Left cardiac atrium (tissue), 4 donors: ENCODE data around the gene SLC43A3. TPM values are rescaled to one million over a fixed set of nuclear protein-coding genes. Genes with fewer than 3 reads are reported as not detected.

ENCODE experiments used
- ATAC-seq, 2 donors: fragments of 200-7000 bp; cut with Tn5 transposase; one replicate each; pipeline ENCODE4 v1.9.1; 2020; ENCODE audit warnings: mild to moderate bottlenecking in 2 of 2, moderate library complexity in 2 of 2
- DNase-seq: peaks from one replicate; pipeline ENCODE4 v3.0.0-alpha.2; 2020
- intact Hi-C, 2 donors: fragments of 100-400 bp; cut with DNase I; formaldehyde crosslinking; loops; one replicate each; pipeline versions ENCODE4 v1.14.1 to v1.15.1; 2022 to 2023
- total RNA-seq, 2 donors: library from RNA; stranded (reverse); fragmentation: NEBNext Ultra II Directional; extraction: Animal tissue kit (Norgen Biotek cat#: 25700); gene quantifications; one replicate each; pipeline ENCODE4 v1.2.1, GENCODE V29; 2021
- donor health status: DM: no; HTN: yes; CAD: no.
- donor health status: DM: no; HTN: yes; CAD: no; lungs with severe emphysema.
- donor health status: DM: yes; HTN: yes; CAD: no.
- donor health status: Dilated cardiomyopathy.

Gene SLC43A3
- total RNA-seq, 2 donors from 2014 or later: 39.3 to 46.7 TPM

DNA sequence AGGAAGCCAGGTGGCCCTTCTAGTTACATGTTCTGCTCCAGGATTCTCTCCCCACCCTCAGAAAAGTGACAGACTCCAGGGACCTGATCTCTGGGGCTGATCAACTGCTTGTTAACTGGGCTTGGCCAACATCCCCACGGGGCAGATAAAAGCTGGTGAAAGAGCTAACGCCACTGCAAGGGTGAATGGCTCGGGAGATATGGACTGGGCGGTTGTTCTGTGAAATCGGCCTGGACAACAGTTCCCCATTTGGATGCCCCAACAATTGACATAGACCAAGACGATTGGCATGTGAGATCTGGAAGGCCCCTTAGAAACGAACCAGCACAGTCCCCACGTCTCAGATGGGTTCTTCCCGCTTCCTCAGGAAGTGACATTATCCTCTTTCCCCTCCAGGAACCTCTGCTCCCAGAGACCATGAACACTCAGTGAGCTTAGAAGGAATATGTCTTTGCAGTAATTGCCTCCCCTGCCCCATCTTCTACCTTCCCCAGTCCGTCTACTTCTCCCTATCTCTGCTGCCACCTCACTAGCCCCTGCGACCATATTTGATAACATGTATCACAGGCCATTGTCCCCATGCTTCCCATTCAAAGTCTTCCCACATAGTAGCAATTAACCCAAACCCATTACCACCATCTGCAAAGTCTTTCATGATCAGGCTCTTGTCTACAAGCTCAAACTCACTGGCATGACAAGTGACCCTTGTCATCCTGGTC lies 30.9 kb downstream of the SLC43A3 start:
- DNase-seq: no peak
- no peak for ATAC-seq
- intact Hi-C loops: no loop called here

DNA sequence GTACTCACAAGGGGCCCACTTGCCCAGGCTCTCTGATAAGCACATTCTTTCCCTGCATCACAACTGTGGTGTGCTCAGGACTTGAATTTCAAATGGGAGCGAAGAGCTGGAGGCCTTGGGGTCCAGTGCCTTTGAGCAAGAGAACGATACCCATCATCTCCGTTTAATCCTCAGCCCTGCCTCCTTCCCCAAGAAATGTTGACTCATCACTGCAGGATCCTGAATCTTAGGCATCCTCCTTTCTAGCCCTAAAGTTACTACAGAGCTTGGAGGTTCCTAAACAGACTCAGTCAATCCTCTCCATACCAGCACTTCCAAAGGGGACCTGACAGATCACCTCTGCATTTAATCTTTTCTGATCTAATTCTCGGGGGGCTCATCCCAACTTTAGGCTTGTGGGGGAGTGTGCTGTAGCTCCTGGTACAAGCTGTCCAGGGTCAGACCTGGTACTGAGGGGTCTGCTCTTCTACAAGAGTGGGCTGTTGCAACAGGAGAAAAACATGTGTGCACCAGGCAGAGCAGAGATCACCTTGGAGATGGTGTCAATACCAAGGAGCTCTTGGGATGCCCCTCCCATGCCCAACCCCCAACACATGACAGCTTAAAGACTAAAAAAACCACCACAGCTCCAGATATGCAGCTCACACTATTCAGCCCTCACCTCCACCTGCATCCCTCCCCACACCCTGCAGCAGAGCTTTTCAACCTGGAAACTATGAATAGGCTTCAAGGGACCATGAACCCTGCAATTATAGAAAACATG lies 32.5 kb downstream of the SLC43A3 start:
- DNase-seq: no peak
- intact Hi-C loops: no loop called here
- ATAC-seq: no peak

DNA sequence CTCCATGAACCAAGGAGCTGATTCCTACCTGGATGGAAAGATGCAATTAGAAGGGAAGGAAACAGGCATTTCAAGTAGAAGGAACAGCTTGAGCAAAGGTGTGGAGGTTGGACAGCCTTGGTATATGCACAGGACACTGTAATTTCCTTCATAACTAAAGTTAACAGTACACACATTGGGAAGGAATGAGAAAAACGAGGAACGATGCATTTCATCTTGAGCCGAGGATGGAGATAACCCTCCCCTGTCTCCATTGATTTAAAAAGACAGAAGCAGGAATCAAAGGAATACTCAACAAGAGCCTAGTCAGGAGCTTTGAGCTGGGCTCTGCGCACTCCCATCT lies 34.2 kb downstream of the SLC43A3 start:
- DNase-seq (no peak), ATAC-seq (no peak)
- intact Hi-C loops: no loop called here

GRCh38 chr11:57392066-57392762 lies 34.7 kb downstream of the SLC43A3 start:
- intact Hi-C loops: no loop called here
- ATAC-seq (no peak), DNase-seq (no peak)

DNA sequence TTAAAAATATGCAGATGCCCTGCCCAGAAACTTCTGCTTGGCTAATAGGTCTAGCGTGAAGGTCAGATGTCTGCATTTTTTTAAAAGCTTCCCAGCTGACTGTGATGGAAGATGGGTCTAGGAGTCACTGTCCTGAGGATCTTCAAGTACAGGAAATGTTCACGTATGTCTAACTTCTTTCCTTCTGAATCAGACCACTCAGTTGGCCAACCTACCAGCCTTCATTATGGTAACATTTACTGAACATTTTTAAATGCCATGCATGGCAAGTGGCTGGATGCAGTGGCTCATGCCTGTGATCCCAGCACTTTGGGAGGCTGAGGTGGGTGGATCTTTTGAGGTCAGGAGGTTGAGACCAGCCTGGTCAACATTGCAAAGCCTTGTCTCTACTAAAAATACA lies 35.4 kb downstream of the SLC43A3 start:
- intact Hi-C loops: no loop called here
- DNase-seq (no peak), ATAC-seq (no peak)

- intact Hi-C loops: no loop called here
- no peak for DNase-seq
- no peak for ATAC-seq
These were observed 35.8 kb downstream of the SLC43A3 start for GRCh38 chr11:57391111-57391510.

DNA sequence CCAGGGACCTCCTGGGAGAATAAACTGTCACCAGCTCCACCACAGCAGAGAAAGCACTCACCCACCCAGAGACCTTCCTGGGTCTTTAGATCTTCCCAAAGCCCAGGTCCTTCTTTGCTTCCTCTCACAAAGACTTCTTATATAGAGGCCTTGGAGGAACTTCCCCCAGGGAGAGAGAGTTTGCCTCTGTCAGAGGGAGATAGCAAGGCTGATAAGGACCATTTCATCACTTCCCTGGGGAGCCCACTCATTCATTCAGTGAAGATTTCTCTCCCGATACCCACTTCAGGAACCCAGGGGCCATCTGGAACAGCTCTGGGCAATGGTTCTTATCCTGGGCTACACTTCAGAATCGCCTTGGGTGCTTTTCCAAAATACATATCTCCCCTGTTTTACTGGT lies 36.4 kb downstream of the SLC43A3 start, which contains the start of gene PRG2:
Gene PRG2, minus strand, starts transcription at position 116 of the 400 bp plus-strand sequence. CDS start 706 bp downstream, outside the sequence.
- ATAC-seq: no peak
- no peak for DNase-seq
- intact Hi-C loops: no loop called here

GRCh38 chr11:57387289-57388030 lies 39.5 kb downstream of the SLC43A3 start:
- DNase-seq (no peak), ATAC-seq (peak in 1 of 2 donors; percentile 36)
- intact Hi-C loops: no loop called here

GRCh38 chr11:57386178-57386940 lies 40.6 kb downstream of the SLC43A3 start:
- ATAC-seq: no peak
- DNase-seq: no peak
- intact Hi-C loops: no loop called here

DNA sequence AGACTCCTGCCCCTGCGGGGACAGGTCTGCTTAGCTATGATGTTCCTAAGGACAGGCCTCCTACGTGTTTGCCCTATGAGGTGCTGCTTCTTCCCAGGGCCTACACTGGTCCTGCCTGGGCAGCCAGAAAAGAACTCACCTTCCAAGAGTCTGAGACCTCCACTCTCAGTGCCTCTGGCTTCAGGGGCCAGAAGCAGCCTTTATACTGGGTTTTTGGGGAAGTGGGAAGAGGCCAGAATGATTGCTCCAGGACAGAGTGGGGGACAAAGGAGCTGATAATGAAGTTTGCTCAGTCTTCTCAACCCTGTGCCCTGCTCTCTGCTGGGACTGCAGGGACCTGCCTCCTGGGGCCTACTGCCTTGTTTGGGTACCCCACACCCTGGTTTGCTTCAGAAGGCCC lies 45.9 kb downstream of the SLC43A3 start, which contains the start of gene PRG3:
Gene PRG3, minus strand, starts transcription at position 176 of the 400 bp plus-strand sequence. CDS start 442 bp downstream, outside the sequence.
- intact Hi-C loops: no loop called here
- DNase-seq: no peak
- ATAC-seq: no peak

- DNase-seq (no peak), ATAC-seq (no peak)
- intact Hi-C loops: no loop called here
These were observed 47.2 kb downstream of the SLC43A3 start for GRCh38 chr11:57379732-57380131.

DNA sequence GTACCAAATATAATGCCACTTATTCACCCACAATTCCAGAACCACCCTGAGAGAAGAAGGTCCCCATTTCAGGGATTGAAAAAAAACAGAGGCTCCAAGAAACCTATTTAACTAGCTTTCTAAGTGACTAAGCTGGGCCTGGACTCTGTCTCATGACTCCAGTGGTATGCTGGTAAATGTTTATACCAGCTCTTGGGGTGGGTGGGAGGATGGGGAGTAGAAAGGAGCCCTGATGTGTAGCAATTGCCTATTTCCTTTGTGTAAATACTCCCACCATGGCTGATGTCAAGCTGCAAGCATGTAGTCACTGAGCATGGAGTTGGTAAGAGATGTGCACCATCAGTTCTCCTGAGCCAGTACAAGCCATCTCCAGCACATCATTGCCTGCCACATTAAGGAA lies 48.7 kb downstream of the SLC43A3 start:
- no peak for ATAC-seq
- intact Hi-C loops: no loop called here
- DNase-seq: no peak

DNA sequence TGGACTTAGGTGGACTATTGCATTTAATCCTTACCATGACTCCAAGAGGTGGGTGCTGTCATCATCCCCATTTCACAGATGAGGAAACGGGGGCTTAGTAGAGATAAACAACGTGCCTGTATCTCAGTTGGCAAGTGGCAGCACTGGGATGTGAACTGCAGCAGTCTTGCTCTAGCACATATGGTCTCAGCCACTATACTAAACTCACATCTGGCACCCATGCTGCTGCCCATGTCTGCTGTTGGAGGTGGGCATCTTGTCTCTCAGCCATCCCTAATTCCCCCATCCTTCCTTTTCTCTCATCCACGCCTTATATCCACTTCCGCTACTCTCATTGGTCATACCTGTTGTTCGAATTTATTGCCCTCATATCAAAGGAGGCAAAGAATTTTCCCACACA lies 49.8 kb downstream of the SLC43A3 start:
- intact Hi-C loops: no loop called here
- ATAC-seq (no peak), DNase-seq (no peak)

DNA sequence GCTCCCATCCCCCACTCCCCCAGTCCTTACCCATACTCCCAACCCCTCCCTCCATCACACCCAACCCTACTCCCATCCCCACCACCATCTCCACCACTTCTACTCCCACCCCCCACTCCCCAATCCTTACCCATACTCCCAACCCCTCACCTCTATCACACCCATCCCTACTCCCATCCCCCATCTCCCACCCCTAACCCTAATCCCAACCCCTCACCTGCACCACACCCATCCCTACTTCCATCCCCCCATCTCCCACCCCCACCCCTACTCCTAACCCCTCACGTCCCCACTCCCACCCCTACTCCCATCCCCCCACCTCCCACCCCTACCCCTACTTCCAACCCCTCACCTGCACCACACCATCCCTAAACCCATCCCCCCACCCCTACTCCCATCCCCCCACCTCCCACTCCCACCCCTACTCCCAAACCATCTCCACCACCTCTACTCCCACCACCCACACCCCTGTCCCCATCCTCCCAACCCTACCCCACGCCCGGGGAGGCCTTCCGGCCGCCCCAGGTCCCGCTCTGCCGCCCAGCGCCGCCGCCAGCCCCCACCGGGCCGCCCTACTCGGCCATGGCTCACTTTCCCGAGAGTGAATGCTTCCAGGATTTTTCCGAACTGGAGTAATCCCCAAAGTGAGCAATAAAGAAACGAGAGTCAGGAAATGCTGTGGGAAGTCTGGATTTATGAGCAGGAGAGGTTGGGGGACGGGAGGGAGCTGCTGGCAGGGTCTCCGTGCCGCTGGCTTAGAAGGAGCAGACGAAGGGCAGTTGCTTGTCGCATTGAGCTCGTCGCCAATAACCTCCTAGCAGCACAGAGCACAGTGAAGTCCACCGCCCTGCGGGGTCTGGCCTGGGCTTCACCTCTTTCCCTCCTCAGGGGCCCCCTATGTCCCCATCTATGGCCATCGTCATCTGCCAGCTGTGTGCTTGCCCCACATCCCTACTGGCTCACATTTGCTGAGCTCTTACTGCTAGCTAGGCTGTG lies 50.5 kb downstream of the SLC43A3 start:
- DNase-seq (no peak), ATAC-seq (no peak)
- intact Hi-C loops: no loop called here

- intact Hi-C loops: no loop called here
- DNase-seq (no peak), ATAC-seq (no peak)
These were observed 51.4 kb downstream of the SLC43A3 start for GRCh38 chr11:57375490-57375889.

DNA sequence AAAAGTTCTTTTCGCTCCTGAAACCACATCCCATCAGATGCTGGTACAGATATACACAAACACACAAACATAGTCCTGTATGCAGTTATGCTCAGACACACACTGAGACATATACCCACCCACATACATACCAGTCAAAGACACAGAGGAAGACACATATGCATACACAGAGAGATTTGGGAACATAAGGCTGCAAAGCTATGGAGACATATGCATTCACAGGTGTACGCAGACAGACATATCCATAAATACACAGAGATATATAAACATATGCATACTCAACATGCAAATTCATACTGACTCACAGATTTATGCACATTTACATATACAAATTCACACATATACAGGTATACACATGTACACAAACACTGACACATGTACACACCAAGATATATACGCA lies 52.0 kb downstream of the SLC43A3 start:
- ATAC-seq: no peak
- no peak for DNase-seq
- intact Hi-C loops: no loop called here

GRCh38 chr11:57373146-57373545 lies 53.8 kb downstream of the SLC43A3 start:
- peak; percentile 13 to 25 for ATAC-seq
- intact Hi-C loops: no loop called here

GRCh38 chr11:57370941-57371340 lies 56.0 kb downstream of the SLC43A3 start:
- intact Hi-C loops: no loop called here
- DNase-seq (no peak), ATAC-seq (no peak)

More at GRCh38 chr11:57373146-57373545, 53.8 kb downstream of the SLC43A3 start:
- DNase-seq: no peak
